ENCODE data around the gene EPS15.

The EPS15 gene

DNA sequence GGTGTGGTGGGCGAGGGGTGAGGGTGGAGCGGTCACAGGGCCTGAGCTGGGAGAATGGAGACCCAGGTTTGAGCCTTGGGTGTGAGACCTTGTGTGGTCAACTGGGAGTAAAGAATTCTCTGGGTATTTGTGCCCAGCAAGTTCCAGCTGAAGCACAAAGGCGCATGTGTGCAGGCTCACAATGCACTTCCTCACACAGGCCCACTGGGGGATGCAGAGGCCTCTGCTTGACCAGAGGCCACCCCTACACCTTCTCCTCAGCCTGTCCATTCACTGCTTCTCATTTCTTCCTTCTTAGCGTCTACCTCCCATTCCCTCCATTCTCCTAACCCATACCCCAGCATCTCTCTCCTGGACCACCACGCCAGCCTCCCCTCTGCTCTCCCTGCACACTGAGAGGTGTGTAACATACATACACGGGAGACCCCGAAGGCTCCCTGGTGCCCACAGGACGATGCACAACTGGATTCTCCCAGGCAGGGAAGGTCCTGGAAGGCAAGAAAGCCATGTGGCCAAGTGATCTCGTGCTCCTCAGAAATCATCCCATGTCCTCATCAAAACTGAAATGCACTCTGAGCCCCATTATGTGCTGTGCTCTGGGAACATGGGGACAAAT, 176.4 kb downstream of the EPS15 start:
- DNase-seq (ENCODE audit: low spot score) = no peak
- TF ChIP-seq, protein P1, sequence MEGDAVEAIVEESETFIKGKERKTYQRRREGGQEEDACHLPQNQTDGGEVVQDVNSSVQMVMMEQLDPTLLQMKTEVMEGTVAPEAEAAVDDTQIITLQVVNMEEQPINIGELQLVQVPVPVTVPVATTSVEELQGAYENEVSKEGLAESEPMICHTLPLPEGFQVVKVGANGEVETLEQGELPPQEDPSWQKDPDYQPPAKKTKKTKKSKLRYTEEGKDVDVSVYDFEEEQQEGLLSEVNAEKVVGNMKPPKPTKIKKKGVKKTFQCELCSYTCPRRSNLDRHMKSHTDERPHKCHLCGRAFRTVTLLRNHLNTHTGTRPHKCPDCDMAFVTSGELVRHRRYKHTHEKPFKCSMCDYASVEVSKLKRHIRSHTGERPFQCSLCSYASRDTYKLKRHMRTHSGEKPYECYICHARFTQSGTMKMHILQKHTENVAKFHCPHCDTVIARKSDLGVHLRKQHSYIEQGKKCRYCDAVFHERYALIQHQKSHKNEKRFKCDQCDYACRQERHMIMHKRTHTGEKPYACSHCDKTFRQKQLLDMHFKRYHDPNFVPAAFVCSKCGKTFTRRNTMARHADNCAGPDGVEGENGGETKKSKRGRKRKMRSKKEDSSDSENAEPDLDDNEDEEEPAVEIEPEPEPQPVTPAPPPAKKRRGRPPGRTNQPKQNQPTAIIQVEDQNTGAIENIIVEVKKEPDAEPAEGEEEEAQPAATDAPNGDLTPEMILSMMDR (IDR thresholded peaks at IDR 0.05; ENCODE audit: extremely low read depth, insufficient read depth, missing control alignments) = no peak
- in situ Hi-C loops (cut with MboI; ENCODE audit: low pct_unique_long_range_greater_than_20kb, low sequenced_read_pairs, unreplicated experiment) = no loop called here

DNA sequence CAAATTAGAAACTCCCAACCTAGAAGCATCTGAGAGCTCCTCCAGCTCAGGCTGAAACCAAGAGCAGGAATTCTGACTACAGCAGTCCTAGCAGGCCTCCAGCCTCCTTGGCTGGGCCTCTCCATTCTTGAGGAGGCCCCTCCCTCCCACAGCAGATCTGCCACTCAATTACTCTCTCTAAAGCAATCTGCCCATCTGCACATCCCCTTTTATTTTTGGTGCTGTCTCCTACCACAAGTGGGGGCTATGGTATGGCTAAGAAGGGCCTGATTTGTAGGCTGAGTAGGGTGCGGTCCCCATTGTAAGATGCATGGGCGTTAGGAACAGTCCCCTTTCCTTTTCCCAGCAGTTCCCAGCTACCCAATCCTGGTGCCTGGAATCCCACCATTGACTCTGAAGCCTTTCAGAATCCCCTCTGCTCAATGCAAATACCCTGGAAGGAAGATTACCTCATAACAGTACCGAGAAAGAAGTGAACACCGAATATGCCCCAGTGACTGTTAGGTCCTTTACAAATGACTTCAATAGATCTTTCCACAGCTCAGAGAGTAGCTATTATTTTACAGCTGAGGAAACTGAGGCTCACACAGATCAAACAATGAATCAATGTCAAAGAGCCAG, 177.1 kb downstream of the EPS15 start:
- DNase-seq (ENCODE audit: low spot score) = peak; percentile 80
- in situ Hi-C loops (cut with MboI; ENCODE audit: low pct_unique_long_range_greater_than_20kb, low sequenced_read_pairs, unreplicated experiment) = no loop called here
- TF ChIP-seq, protein P1 (IDR thresholded peaks at IDR 0.05; ENCODE audit: extremely low read depth, insufficient read depth, missing control alignments) = peak; percentile 47

DNA sequence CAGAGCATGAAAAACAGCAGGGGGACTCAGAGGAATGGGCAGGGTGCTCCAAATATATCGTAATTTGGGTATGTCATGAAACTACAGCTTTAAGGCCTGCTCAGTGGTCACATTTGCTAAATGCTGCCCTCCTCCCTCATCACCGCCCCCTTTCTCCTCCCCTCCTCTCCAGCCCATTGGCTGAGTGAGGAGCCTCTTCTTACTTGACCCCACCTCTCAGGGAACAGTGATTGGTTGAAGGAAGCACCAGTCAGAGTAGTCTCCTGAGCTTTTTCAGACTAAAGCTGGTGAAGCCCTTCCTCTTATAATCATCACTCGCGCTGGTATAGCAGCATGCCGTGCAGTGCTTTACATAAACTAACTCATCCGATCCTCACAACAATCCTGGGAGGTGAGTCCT, 178.7 kb downstream of the EPS15 start:
- TF ChIP-seq, protein P1 (IDR thresholded peaks at IDR 0.05; ENCODE audit: extremely low read depth, insufficient read depth, missing control alignments) = no peak
- DNase-seq (ENCODE audit: low spot score) = no peak
- in situ Hi-C loops (cut with MboI; ENCODE audit: low pct_unique_long_range_greater_than_20kb, low sequenced_read_pairs, unreplicated experiment) = no loop called here

GRCh38 chr1:51336711-51337110, 182.4 kb downstream of the EPS15 start:
- TF ChIP-seq, protein P1 (IDR thresholded peaks at IDR 0.05; ENCODE audit: extremely low read depth, insufficient read depth, missing control alignments) = no peak
- in situ Hi-C loops (cut with MboI; ENCODE audit: low pct_unique_long_range_greater_than_20kb, low sequenced_read_pairs, unreplicated experiment) = no loop called here
- DNase-seq (ENCODE audit: low spot score) = no peak

- DNase-seq (ENCODE audit: low spot score) = no peak
- TF ChIP-seq, protein P1 (IDR thresholded peaks at IDR 0.05; ENCODE audit: extremely low read depth, insufficient read depth, missing control alignments) = no peak
- in situ Hi-C loops (cut with MboI; ENCODE audit: low pct_unique_long_range_greater_than_20kb, low sequenced_read_pairs, unreplicated experiment) = no loop called here
Observed at GRCh38 chr1:51336004-51336403, 183.1 kb downstream of the EPS15 start.

DNA sequence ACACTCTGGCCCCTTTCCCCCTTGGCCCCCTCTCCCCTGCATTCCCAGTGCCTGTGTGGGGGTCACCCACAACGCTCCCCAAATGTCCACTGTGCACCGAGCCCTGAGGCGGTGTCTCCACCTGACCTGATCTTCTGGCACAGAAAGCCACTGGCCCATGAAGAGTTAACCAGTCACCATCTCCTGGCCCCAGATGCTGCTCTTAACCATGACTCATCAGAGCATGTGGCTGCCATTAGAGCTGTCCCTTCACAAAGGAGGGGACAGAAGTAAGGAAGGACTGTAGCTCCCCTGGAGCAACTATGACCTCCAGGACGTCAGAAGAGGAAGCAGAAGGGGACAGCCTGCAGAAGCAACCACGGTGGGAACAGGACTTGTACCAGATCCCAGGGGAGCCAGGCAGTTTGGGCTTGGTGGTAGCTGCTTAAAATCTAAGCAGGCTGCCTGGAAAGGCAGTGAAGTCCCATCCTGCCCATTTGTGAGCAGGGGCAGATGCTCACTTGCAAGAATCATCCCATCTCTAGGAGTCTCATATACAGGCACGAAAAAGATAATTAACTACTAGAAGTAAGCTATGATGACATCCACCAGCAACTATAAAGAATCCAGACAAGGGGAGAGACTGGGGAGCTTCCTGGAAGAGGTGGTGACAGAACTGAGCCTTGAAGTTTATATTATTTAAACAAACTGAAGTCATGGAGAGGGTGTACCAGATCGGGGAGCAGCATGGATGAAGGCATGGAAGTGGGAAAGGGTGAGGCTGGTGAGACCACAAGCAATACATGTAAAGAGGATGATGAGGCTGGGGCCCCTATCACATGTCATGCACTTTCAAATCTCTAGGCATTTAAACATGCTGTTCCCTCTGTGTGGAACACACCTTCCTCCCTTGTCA, 187.6 kb downstream of the EPS15 start:
- TF ChIP-seq, protein P1 (IDR thresholded peaks at IDR 0.05; ENCODE audit: extremely low read depth, insufficient read depth, missing control alignments) = no peak
- in situ Hi-C loops (cut with MboI; ENCODE audit: low pct_unique_long_range_greater_than_20kb, low sequenced_read_pairs, unreplicated experiment) = no loop called here
- peak; percentile 79 for DNase-seq (ENCODE audit: low spot score)
